Measurements from ENCODE around the gene SDSL. TPM values are rescaled to one million over a fixed set of nuclear protein-coding genes. Genes with fewer than 3 reads are reported as not detected.

SDSL gene, protein sequence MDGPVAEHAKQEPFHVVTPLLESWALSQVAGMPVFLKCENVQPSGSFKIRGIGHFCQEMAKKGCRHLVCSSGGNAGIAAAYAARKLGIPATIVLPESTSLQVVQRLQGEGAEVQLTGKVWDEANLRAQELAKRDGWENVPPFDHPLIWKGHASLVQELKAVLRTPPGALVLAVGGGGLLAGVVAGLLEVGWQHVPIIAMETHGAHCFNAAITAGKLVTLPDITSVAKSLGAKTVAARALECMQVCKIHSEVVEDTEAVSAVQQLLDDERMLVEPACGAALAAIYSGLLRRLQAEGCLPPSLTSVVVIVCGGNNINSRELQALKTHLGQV
- total RNA-seq = under 1 TPM; 0.25 to 0.36 TPM

DNA sequence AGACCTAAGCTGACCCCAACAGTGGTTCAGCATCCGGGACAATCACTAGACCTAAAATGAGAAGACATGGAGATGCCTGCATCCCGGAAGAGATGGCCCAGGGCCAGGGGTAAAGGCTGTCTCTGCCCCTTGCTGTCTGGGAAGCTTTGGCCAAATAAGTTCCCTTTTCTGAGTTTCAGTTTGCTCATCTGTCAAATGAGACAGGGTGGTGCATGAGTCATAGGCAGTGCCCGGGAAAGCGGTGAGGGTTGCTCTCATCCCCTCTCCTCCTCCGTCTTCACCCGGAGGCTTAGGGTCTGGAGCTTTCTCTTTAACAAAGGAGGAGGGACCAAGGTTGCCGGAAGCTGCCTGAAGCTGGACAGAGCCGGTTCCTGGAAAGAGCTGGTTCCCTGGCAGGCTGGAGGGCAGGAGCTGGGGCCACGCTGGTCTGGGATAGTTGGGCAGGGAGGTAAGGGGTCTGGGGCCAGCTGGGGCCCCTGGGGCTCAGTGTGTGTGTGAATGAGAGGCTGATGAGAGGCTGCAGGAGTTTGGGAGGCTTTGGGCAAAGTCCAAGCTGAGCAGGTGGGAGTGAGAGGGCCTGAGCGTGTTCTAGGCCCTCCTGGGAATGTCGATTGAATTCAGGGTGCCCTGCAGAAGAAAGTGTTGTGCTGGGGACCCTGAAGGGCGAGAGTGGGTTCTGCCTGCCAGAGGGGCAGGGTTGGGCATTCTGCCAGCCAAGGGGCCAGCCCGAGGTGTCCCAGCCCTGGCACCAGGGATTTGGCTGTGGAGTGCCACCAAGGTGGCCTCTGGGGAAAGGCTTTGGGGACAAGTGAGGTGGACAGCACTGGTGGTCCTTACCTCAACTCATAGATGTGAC is at the start of gene SDSL:
Gene SDSL (plus strand): TSS at position 351 of the 856 bp plus-strand sequence. CDS start 5,603 bp downstream, outside the sequence.
- peak; percentile 49 for DNase-seq
- peaks cover 15% of the 10 kb centered on the region for H3K27me3 Mint-ChIP-seq
- no peaks in the 10 kb centered on the region for H3K36me3 Mint-ChIP-seq
- H3K4me3 Mint-ChIP-seq = peak within 1 kb of the TSS; percentile 65
- H3K9me3 Mint-ChIP-seq = no peaks in the 10 kb centered on the region
- no peak within 1 kb of the TSS for H3K27ac Mint-ChIP-seq
- peaks cover 11% of the 10 kb centered on the region for H3K4me1 Mint-ChIP-seq

DNA sequence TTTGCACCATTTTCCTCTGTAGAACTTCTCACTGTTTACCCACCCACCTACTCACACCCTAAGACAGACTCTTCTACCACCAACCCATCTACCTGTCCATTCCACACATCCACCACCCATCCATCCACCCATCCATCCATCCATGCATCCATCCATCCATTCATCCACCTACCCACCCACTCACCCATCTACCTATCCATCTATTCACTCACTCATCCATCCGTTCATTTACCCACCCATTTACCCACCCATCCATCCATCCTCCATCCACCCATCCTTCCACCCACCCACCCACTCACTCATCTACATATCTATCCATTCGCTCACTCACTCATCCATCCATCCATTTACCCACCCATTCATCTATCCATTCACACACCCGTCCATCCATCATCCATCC is 48.7 kb upstream of the SDSL start:
- H3K27me3 Mint-ChIP-seq = no peaks in the 10 kb centered on the region
- no peak for DNase-seq
- no peak overlapping the region for H3K27ac Mint-ChIP-seq
- H3K4me1 Mint-ChIP-seq = peaks cover under 1% of the 10 kb centered on the region
- no peaks in the 10 kb centered on the region for H3K9me3 Mint-ChIP-seq
- H3K36me3 Mint-ChIP-seq = peaks cover 18% of the 10 kb centered on the region
- H3K4me3 Mint-ChIP-seq = no peak overlapping the region

DNA sequence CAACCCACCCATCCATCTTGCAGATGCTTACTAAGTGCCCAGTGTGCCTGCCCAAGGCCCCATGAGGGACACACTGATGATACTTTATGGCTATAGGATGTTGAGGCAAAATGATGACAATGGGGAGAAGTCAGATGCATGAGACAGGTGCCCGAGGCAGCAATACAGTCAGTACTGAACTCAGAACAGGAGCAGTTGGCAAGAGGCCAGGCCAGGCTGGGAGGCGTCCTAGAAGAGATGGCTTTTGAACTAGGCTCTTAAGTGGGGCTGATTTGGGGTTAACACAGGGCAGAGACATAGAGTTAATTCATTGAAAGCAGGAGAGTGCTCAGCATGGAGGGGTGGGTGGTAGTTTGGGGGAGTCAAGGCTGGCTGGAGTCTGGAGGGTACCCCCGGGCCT is 48.2 kb upstream of the SDSL start:
- Mint-ChIP-seq H3K4me1 (no peaks in the 10 kb centered on the region), H3K27ac (no peak overlapping the region), H3K9me3 (no peaks in the 10 kb centered on the region), H3K36me3 (peaks cover 18% of the 10 kb centered on the region), H3K27me3 (no peaks in the 10 kb centered on the region), H3K4me3 (no peak overlapping the region)
- no peak for DNase-seq

DNA sequence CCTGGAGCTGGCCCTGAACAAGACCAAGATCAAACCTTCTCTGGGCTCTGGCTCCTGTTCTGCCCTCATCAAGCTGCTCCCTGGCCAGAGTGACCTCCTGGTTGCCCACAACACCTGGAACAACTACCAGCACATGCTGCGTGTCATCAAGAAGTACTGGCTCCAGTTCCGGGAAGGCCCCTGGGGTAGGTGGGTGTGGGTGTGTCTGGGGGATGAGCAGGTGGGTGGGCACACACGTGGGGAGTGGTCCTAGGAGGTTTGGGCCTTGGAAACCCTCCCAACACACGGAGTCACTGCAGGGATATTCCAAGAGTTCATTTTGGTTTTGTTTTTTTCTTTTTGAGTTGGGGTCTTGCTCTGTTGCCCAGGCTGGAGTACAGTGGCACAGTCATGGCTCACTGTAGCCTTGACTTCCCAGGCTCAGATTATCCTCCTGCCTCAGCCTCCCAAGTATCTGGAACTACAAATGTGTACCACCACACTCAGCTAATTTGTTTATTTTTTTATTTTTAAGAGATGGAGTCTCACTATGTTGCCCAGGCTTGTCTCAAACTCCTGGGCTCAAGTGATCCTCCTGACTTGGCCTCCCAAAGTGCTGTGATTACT is 47.3 kb upstream of the SDSL start:
- Mint-ChIP-seq H3K4me3 (no peak overlapping the region), H3K4me1 (no peaks in the 10 kb centered on the region), H3K36me3 (peaks cover 17% of the 10 kb centered on the region), H3K27me3 (no peaks in the 10 kb centered on the region), H3K27ac (no peak overlapping the region), H3K9me3 (no peaks in the 10 kb centered on the region)
- DNase-seq = no peak

DNA sequence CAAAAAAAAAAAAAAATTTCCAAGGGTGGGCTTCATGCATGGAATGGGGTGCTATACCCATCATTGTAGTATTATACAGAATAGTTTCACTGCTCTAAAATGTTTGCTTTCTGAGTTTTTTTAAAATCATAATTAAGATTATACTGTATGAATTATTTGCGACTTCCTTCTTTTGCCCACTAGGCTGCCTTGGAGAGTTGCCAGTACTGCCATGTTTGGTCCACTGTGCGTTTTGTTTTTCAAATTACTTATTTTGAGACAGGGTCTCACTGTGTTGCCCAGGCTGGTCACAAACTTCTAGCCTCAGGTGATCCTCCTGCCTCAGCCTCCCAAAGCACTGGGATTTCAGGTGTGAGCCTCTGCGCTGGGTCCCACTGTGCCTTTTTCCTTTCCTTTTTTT is 43.9 kb upstream of the SDSL start:
- peaks cover 16% of the 10 kb centered on the region for H3K36me3 Mint-ChIP-seq
- no peaks in the 10 kb centered on the region for H3K27me3 Mint-ChIP-seq
- no peak overlapping the region for H3K4me3 Mint-ChIP-seq
- H3K9me3 Mint-ChIP-seq = no peaks in the 10 kb centered on the region
- H3K27ac Mint-ChIP-seq = no peak overlapping the region
- no peaks in the 10 kb centered on the region for H3K4me1 Mint-ChIP-seq
- no peak for DNase-seq

DNA sequence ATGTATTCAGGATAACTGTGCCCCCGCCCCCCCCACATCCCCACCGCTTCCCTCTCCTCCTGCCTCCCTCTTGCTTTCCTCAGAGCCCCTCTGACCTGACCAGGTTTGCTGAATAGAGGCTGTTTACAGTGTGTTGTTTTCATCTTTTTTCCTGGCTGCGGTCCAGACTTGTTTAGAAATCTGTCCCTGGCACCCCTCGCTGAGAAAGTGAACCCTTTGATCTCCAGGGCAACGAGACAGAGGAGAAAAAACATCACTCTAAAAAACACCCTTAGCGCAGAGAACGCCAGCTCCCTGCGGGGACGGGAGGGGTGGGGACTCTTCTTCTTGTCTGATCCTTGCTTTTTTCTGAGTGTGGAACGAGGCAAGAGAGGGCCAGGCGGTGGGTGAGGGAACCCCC is 41.0 kb upstream of the SDSL start:
- Mint-ChIP-seq H3K4me3 (no peak overlapping the region), H3K4me1 (no peaks in the 10 kb centered on the region), H3K27me3 (no peaks in the 10 kb centered on the region), H3K9me3 (no peaks in the 10 kb centered on the region), H3K36me3 (peaks cover 8% of the 10 kb centered on the region), H3K27ac (no peak overlapping the region)
- no peak for DNase-seq

DNA sequence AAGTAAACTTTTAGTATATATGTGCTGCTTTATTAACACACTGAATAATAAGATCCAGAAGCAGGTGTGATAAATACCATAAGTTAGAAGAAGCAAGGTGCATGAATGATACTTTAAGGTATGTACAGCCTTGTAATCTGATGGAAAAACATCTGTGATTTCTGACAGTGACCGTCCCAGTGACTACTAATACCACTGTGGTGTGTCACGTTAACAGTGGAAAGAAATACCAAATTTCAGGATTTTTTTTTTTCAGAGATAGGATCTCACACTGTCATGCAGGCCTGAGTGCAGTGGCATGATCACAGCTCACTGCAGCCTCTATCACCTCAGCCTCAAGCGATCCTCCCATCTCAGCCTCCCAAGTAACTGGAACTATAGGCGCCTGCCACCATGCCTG is 40.0 kb upstream of the SDSL start:
- no peaks in the 10 kb centered on the region for H3K4me1 Mint-ChIP-seq
- no peak overlapping the region for H3K27ac Mint-ChIP-seq
- no peak for DNase-seq
- H3K9me3 Mint-ChIP-seq = no peaks in the 10 kb centered on the region
- no peaks in the 10 kb centered on the region for H3K27me3 Mint-ChIP-seq
- H3K36me3 Mint-ChIP-seq = peaks cover 6% of the 10 kb centered on the region
- H3K4me3 Mint-ChIP-seq = no peak overlapping the region

DNA sequence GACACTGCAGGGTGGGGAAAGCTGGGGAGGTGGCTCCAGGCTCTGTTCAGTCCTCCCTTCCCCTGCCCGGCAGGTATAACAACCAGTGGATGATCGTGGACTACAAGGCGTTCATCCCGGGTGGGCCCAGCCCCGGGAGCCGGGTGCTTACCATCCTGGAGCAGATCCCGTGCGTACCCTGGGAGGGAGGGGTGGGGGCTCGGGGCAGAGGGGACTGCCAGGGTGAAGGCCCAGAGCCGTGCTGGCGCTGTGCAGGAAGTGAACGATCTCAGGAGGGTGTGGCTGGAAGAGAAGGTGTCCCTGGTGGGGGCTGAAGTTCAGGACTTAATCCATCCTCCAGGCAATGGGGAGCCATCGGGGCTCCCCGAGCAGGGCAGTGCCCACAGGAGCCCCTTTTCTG is 37.4 kb upstream of the SDSL start:
- Mint-ChIP-seq H3K4me1 (no peaks in the 10 kb centered on the region), H3K4me3 (no peak overlapping the region), H3K9me3 (no peaks in the 10 kb centered on the region), H3K36me3 (peaks cover 5% of the 10 kb centered on the region), H3K27me3 (no peaks in the 10 kb centered on the region), H3K27ac (no peak overlapping the region)
- DNase-seq = no peak

DNA sequence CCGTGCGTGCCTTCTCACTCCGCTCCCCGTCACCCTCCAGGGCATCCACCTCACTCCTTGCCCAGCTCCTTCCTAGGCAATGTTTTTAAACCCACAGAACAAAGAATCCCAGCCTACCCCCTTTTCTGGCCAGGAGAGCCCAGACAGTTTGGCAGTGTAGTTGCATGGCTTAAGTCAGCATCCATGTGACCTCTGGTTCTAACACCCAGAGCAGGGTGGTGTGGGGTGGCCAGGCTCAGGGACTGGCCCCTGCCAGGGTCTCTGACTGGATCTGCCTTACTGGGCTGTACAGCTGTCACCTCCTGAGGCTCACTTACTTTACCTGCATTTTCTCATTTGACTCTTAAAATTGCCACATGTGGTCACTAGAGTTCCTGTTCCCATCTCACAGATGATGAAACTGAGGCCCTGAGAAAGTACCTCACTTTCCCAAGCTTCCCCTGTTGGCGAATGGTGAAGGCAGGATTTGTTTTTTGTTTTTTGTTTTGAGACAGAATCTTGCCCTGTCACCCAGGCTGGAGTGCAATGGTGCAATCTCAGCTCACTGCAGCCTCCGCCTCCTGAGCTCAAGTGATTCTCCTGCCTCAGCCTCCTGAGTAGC is 36.8 kb upstream of the SDSL start:
- peaks cover 5% of the 10 kb centered on the region for H3K36me3 Mint-ChIP-seq
- no peak overlapping the region for H3K27ac Mint-ChIP-seq
- no peak for DNase-seq
- H3K4me3 Mint-ChIP-seq = no peak overlapping the region
- H3K9me3 Mint-ChIP-seq = no peaks in the 10 kb centered on the region
- H3K4me1 Mint-ChIP-seq = no peaks in the 10 kb centered on the region
- no peaks in the 10 kb centered on the region for H3K27me3 Mint-ChIP-seq

DNA sequence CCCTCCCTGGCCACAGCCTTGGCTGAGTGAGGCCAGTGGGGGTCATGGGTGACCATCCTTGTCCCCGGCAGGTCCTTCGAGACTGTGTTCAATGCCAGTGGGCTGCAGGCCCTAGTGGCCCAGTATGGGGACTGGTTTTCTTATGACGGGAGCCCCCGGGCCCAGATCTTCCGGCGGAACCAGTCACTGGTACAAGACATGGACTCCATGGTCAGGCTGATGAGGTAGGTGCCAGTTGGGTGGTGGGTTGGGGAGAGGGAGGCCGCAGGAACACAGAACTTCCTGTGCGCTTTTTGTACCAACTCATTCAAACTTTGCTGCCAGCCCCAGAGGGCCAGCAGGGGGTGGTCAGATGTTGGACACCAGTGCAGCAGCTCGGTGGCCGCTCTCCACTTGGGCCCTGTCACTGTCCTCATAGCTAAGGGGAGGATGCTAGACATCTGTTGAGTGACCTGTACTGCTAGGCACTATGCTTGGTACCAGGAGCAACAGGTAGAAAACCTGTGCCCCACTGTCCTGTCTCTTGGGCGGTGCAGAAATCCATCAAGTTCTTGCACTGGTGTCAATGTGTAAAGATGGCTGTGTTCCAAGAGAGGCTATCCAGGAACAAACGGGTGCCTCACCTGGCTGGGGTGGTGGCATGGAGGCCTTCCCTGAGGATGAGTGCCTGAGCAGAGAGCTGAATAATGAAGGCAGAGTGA is 35.2 kb upstream of the SDSL start:
- Mint-ChIP-seq H3K27ac (no peak overlapping the region), H3K4me3 (no peak overlapping the region), H3K27me3 (no peaks in the 10 kb centered on the region), H3K9me3 (no peaks in the 10 kb centered on the region), H3K36me3 (peaks cover 5% of the 10 kb centered on the region), H3K4me1 (no peaks in the 10 kb centered on the region)
- DNase-seq = no peak

DNA sequence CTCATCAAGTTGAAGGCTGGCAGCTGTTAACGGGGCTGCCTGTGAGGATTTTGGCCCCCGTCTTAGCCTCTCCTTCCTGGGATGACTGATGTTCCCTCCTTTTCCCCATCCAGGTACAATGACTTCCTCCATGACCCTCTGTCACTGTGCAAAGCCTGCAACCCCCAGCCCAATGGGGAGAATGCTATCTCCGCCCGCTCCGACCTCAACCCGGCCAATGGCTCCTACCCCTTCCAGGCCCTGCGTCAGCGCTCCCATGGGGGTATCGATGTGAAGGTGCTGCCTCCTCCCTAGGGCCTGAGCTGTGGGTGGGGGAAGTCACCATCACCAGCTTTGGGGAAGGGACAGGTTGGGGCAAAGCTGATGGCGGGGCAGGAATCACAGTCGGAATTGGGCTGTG is 34.5 kb upstream of the SDSL start:
- Mint-ChIP-seq H3K27me3 (no peaks in the 10 kb centered on the region), H3K9me3 (no peaks in the 10 kb centered on the region), H3K4me1 (no peaks in the 10 kb centered on the region), H3K27ac (no peak overlapping the region), H3K36me3 (peaks cover 5% of the 10 kb centered on the region), H3K4me3 (no peak overlapping the region)
- DNase-seq = no peak

DNA sequence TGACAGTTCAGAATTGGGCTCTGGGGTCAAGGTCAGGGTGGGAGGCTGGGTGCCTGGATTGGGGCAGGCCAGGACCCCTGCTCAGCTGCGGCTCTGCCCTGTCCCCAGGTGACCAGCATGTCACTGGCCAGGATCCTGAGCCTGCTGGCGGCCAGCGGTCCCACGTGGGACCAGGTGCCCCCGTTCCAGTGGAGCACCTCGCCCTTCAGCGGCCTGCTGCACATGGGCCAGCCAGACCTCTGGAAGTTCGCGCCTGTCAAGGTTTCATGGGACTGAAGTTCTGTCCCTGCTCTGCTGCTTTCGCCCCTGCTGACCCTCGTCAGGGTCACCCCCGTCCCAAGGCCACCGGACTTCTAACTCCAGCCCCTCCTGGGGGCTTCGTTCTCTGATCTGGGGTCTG is 33.8 kb upstream of the SDSL start:
- Mint-ChIP-seq H3K27ac (no peak overlapping the region), H3K4me1 (no peaks in the 10 kb centered on the region), H3K27me3 (no peaks in the 10 kb centered on the region), H3K9me3 (no peaks in the 10 kb centered on the region), H3K36me3 (peaks cover 5% of the 10 kb centered on the region), H3K4me3 (no peak overlapping the region)
- DNase-seq = no peak

DNA sequence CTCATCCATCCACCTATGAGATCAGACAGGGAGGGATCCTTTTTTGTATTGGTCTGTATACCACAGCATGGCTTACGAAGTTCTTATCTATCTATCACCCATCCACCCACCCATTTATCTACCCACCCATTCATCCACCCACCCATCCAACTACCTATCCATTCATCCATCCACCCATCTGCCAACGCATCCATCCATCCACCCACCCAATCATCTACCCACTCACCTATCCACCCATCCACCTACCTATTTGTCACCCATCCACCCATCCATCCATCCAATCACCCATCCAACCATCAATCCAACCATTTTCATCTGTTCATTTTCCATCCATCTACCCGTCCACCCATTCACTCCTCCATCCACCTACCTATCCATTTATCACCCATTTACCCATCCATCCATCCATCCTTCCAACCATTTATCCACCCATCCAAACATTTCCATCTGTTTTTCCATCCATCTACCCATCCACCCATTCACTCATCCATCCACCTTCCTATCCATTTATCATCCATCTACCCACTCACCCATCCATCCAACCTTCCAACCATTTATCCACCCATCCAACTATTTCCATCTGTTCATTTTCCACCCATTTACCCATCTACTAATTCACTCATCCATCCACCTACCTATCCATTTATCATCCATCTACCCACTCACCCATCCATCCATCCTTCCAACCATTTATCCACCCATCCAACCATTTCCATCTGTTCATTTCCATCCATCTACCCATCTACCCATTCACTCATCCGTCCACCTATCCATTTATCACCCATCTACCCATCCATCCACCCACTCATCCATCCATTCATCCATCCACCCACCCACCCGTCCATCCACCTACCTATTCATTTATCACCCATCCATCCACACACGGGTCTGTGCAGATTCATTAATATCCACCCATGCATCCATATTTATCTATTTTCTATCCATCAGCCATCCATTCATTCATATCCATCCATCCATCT is 31.8 kb upstream of the SDSL start:
- Mint-ChIP-seq H3K27me3 (no peaks in the 10 kb centered on the region), H3K36me3 (peaks cover 3% of the 10 kb centered on the region), H3K9me3 (no peaks in the 10 kb centered on the region), H3K4me1 (no peaks in the 10 kb centered on the region), H3K4me3 (no peak overlapping the region), H3K27ac (no peak overlapping the region)
- DNase-seq = no peak

DNA sequence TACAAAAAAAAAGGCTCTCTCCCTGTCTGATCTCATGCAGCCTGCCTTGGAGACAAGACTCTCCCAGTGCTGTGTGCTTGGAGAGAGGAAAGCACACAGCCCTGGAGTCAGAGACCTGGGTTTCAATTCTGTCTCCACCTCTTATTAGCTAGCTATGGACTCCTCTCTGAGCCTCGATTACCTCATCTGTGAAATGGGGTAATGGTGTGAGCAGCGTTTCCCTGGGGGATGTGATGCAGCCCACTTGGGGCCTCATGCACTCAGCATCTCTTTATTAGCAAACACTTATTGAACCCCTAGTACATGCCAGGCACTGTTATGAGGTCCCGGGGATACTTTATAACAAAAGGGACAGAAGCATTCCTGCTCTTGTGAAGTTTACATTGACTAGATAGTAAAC is 31.0 kb upstream of the SDSL start:
- no peak overlapping the region for H3K4me3 Mint-ChIP-seq
- no peak overlapping the region for H3K27ac Mint-ChIP-seq
- no peaks in the 10 kb centered on the region for H3K4me1 Mint-ChIP-seq

More for the DNA sequence above, 31.0 kb upstream of the SDSL start:
- H3K36me3 Mint-ChIP-seq = peaks cover 3% of the 10 kb centered on the region
- H3K27me3 Mint-ChIP-seq = no peaks in the 10 kb centered on the region
- H3K9me3 Mint-ChIP-seq = no peaks in the 10 kb centered on the region
- no peak for DNase-seq

All from activated naive CD8-positive, alpha-beta T cell treated with anti-CD3 and anti-CD28 coated beads for 36 hours (primary cell).